Hepatocyte (in vitro differentiated cells): Measurements from ENCODE around the gene SLC5A10.

Experiments
- EZH2 ChIP-seq: fragments of 200-600 bp; sonication (generic); IDR thresholded peaks from 2 replicates; pipeline ENCODE4 v1.6.1; 2016; ENCODE audit warnings: antibody characterized with exemption, mild to moderate bottlenecking, borderline replicate concordance
- EZH2phosphoT487 ChIP-seq: fragments of 200-600 bp; sonication (generic); IDR thresholded peaks from one replicate; pipeline ENCODE4 v1.6.1; 2018; ENCODE audit warnings: antibody characterized with exemption, mild to moderate bottlenecking, low read depth, moderate library complexity; ENCODE audit not compliant: unreplicated experiment, severe bottlenecking
- TF ChIP-seq, protein P1 (sequence below): fragments of 200-600 bp; sonication (generic); IDR thresholded peaks from 2 replicates; pipeline ENCODE4 v1.5.1; 2016; ENCODE audit warnings: antibody characterized with exemption, mild to moderate bottlenecking; ENCODE audit not compliant: poor library complexity

DNA sequence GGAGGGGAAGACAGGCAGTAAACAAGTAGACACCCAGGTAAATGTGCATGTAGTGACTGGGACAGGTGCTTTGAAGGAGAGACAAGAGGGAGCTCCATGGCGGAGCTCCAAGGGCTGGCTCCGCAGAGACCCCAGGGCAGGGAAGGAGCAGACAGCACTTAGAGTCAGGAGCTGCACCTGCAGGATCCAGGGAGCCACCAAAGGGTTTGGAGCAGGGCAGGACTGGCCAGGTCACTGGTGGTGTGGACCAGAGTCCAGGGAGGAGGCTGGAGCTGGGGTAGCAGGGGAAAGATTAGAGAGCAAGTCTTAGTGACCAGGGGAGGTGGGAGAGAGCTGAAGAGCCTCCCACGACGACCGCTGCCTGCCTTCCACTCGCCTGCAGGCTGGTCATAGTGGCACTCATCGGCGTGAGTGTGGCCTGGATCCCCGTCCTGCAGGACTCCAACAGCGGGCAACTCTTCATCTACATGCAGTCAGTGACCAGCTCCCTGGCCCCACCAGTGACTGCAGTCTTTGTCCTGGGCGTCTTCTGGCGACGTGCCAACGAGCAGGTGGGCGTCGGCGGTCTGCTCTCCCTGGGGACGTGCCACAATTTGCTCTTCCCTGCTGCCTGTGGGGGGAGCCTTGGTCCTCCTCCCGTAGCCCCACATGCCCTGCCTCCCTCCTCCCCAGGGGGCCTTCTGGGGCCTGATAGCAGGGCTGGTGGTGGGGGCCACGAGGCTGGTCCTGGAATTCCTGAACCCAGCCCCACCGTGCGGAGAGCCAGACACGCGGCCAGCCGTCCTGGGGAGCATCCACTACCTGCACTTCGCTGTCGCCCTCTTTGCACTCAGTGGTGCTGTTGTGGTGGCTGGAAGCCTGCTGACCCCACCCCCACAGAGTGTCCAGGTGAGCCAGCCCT lies 67.3 kb downstream of the SLC5A10 start:
- TF ChIP-seq, protein P1, sequence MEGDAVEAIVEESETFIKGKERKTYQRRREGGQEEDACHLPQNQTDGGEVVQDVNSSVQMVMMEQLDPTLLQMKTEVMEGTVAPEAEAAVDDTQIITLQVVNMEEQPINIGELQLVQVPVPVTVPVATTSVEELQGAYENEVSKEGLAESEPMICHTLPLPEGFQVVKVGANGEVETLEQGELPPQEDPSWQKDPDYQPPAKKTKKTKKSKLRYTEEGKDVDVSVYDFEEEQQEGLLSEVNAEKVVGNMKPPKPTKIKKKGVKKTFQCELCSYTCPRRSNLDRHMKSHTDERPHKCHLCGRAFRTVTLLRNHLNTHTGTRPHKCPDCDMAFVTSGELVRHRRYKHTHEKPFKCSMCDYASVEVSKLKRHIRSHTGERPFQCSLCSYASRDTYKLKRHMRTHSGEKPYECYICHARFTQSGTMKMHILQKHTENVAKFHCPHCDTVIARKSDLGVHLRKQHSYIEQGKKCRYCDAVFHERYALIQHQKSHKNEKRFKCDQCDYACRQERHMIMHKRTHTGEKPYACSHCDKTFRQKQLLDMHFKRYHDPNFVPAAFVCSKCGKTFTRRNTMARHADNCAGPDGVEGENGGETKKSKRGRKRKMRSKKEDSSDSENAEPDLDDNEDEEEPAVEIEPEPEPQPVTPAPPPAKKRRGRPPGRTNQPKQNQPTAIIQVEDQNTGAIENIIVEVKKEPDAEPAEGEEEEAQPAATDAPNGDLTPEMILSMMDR = no peak
- TF ChIP-seq EZH2phosphoT487 (no peak), EZH2 (no peak)
